Endodermal cell (in vitro differentiated cells): Measurements from ENCODE around the gene MMEL1. TPM values are rescaled to one million over a fixed set of nuclear protein-coding genes. Genes with fewer than 3 reads are reported as not detected.

Source experiments
- DNase-seq: peaks from one replicate; pipeline ENCODE4 v3.0.0-alpha.2; 2017
- H3K27ac ChIP-seq: 2 replicates; pipeline ENCODE4 v1.5.1; 2013; ENCODE audit warnings: mild to moderate bottlenecking, low read depth, low read length, moderate library complexity
- H3K27me3 ChIP-seq: 2 replicates; pipeline ENCODE4 v1.6.1; 2013; ENCODE audit warnings: mild to moderate bottlenecking, low read length, moderate library complexity; ENCODE audit not compliant: insufficient read depth, control insufficient read depth, poor library complexity, severe bottlenecking
- H3K36me3 ChIP-seq: 2 replicates; pipeline ENCODE4 v1.7.0; 2013; ENCODE audit warnings: mild to moderate bottlenecking, low read length, moderate library complexity; ENCODE audit not compliant: control insufficient read depth, insufficient read depth
- H3K4me1 ChIP-seq: one replicate; pipeline ENCODE4 v1.7.0; 2013; ENCODE audit warnings: low read length; ENCODE audit not compliant: control insufficient read depth, insufficient read depth
- H3K4me3 ChIP-seq: 2 replicates; pipeline ENCODE4 v1.5.1; 2013; ENCODE audit warnings: mild to moderate bottlenecking, low read length, moderate library complexity
- H3K9ac ChIP-seq: 2 replicates; pipeline ENCODE4 v1.6.1; 2013; ENCODE audit warnings: mild to moderate bottlenecking, low read length, moderate library complexity; ENCODE audit not compliant: poor library complexity, severe bottlenecking; ENCODE audit errors: extremely low read depth
- H3K9me3 ChIP-seq: 2 replicates; pipeline ENCODE4 v1.6.1; 2013; ENCODE audit warnings: mild to moderate bottlenecking, low read length, moderate library complexity; ENCODE audit not compliant: control insufficient read depth
- H3K27ac Mint-ChIP-seq: 2 replicates; pipeline ENCODE4 v1.8.0; 2020; ENCODE audit warnings: mixed read lengths
- H3K27me3 Mint-ChIP-seq: 2 replicates; pipeline ENCODE4 v1.8.0; 2021; ENCODE audit warnings: mild to moderate bottlenecking, mixed read lengths; ENCODE audit not compliant: insufficient read depth
- H3K36me3 Mint-ChIP-seq: 2 replicates; pipeline ENCODE4 v1.8.0; 2020; ENCODE audit warnings: low read depth, mixed read lengths
- H3K4me1 Mint-ChIP-seq: 2 replicates; pipeline ENCODE4 v1.8.0; 2020; ENCODE audit warnings: mixed read lengths
- H3K4me3 Mint-ChIP-seq: 2 replicates; pipeline ENCODE4 v1.8.0; 2020; ENCODE audit warnings: mild to moderate bottlenecking, moderate library complexity, mixed read lengths
- H3K9me3 Mint-ChIP-seq: 2 replicates; pipeline ENCODE4 v1.8.0; 2020; ENCODE audit warnings: mild to moderate bottlenecking, mixed read lengths
- WGBS, 2 experiments: methylation state at CpG; one replicate each; pipeline versions ENCODE4 v1.1.5 to v1.1.7; 2013; ENCODE audit warnings: missing lambda C conversion rate in 2 of 2, mixed read lengths in 1 of 2; ENCODE audit not compliant: insufficient coverage in 1 of 2, insufficient read length in 1 of 2; 5-methylcytosine and 5-hydroxymethylcytosine counted together
- total RNA-seq, 2 donors: library from RNA; stranded (reverse); fragmentation: NEBNext Ultra II Directional in 1 of 2; extraction: Animal tissue kit (Norgen Biotek cat#: 25700) in 1 of 2; gene quantifications; 2 replicates in 1 of 2; 3 replicates in 1 of 2; pipeline ENCODE4 v1.2.1, GENCODE V29; 2021
- TF ChIP-seq, protein P1 (sequence below): fragments of 200-600 bp; sonication (generic); conservative IDR thresholded peaks from 2 replicates; pipeline ENCODE4 v1.5.0; 2021; ENCODE audit warnings: antibody characterized with exemption, mild to moderate bottlenecking

MMEL1 gene
- total RNA-seq, 2 donors from 2014 or later: 0.42 TPM; not detected in 1

DNA sequence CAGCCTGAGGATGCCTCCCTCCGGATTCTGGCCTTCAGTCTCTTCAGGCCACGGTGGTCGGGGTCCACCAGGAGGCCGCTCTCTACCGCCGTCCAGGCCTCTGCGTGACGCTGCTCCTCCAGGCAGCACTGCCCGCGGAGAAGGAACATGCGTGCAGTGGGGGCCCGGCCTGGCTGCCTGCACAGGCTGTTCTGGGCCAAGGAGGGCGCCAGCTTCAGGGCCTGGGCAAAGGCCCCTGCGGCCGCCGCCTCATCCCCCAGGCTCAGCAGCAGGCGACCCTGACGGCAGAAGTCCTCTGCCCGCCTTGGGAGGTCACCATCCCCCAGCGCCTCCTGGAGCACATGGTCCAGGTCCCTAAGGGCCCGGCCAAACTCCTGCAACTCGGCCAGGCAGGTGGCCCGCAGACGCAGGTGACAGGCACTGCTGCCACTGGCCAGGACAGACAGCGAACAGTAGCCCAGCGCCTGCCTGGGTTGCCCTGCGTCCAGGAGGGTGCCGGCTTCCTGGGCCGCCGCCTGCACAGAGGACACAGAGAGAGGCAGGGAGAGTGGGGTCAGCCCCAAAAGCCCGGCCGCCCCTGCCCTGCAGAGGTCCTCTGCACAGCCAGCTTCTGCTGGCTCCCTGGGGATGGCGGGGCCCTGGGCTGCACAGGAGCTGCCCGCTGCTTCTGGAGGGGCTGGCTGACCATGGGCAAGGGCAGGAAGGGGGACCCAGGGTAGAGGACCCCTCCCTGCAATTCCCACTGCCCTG is 8.7 kb upstream of the MMEL1 start:
- Mint-ChIP-seq H3K4me3 (peak overlapping the region; percentile 73), H3K4me1 (peaks cover 3% of the 10 kb centered on the region), H3K9me3 (peaks cover 16% of the 10 kb centered on the region), H3K27me3 (peaks cover 42% of the 10 kb centered on the region), H3K27ac (no peak overlapping the region), H3K36me3 (no peaks in the 10 kb centered on the region)
- peak; percentile 61 for DNase-seq
- no peak overlapping the region for H3K27ac ChIP-seq
- peaks cover 19% of the 10 kb centered on the region for H3K9me3 ChIP-seq
- WGBS, 2 experiments: 92 to 93% methylated on average over 24 to 34 of the region's 34 CpGs
- no peaks in the 10 kb centered on the region for H3K4me1 ChIP-seq
- TF ChIP-seq, protein P1, sequence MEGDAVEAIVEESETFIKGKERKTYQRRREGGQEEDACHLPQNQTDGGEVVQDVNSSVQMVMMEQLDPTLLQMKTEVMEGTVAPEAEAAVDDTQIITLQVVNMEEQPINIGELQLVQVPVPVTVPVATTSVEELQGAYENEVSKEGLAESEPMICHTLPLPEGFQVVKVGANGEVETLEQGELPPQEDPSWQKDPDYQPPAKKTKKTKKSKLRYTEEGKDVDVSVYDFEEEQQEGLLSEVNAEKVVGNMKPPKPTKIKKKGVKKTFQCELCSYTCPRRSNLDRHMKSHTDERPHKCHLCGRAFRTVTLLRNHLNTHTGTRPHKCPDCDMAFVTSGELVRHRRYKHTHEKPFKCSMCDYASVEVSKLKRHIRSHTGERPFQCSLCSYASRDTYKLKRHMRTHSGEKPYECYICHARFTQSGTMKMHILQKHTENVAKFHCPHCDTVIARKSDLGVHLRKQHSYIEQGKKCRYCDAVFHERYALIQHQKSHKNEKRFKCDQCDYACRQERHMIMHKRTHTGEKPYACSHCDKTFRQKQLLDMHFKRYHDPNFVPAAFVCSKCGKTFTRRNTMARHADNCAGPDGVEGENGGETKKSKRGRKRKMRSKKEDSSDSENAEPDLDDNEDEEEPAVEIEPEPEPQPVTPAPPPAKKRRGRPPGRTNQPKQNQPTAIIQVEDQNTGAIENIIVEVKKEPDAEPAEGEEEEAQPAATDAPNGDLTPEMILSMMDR: peak; percentile 38
- no peaks in the 10 kb centered on the region for H3K36me3 ChIP-seq
- peak overlapping the region; percentile 78 for H3K4me3 ChIP-seq
- H3K27me3 ChIP-seq: no peaks in the 10 kb centered on the region
- no peak overlapping the region for H3K9ac ChIP-seq

DNA sequence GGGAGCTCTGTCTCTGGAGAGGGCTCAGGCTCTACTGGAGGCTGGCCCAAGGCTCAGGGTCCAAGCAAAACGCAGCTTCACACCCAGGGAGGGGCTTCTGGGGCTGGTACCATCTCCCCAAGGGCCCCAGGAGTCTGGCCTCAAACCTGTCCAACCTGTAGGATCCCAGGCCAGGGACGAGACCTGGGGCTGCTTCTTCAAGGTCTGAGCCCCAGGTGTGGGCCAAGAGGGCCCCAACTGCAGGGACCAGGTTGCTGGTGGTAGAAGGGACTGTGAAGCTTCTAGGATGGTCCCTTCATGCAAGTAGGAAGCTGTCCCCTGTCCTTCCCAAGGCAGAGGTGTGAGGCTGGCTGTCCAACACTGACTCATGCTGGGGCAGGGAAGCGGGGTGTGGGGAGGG is 7.8 kb upstream of the MMEL1 start:
- DNase-seq: no peak
- Histone ChIP-seq H3K27me3 (no peaks in the 10 kb centered on the region), H3K36me3 (no peaks in the 10 kb centered on the region), H3K9ac (no peak overlapping the region), H3K27ac (no peak overlapping the region), H3K9me3 (peaks cover 13% of the 10 kb centered on the region), H3K4me1 (no peaks in the 10 kb centered on the region), H3K4me3 (no peak overlapping the region)
- TF ChIP-seq, protein P1: no peak
- H3K36me3 Mint-ChIP-seq: no peaks in the 10 kb centered on the region
- H3K4me1 Mint-ChIP-seq: peaks cover 3% of the 10 kb centered on the region
- H3K27me3 Mint-ChIP-seq: peaks cover 51% of the 10 kb centered on the region
- H3K27ac Mint-ChIP-seq: no peak overlapping the region
- H3K4me3 Mint-ChIP-seq: no peak overlapping the region
- peaks cover 19% of the 10 kb centered on the region for H3K9me3 Mint-ChIP-seq
- WGBS, 2 experiments: 61 to 70% methylated on average over 2 to 3 of the region's 3 CpGs

DNA sequence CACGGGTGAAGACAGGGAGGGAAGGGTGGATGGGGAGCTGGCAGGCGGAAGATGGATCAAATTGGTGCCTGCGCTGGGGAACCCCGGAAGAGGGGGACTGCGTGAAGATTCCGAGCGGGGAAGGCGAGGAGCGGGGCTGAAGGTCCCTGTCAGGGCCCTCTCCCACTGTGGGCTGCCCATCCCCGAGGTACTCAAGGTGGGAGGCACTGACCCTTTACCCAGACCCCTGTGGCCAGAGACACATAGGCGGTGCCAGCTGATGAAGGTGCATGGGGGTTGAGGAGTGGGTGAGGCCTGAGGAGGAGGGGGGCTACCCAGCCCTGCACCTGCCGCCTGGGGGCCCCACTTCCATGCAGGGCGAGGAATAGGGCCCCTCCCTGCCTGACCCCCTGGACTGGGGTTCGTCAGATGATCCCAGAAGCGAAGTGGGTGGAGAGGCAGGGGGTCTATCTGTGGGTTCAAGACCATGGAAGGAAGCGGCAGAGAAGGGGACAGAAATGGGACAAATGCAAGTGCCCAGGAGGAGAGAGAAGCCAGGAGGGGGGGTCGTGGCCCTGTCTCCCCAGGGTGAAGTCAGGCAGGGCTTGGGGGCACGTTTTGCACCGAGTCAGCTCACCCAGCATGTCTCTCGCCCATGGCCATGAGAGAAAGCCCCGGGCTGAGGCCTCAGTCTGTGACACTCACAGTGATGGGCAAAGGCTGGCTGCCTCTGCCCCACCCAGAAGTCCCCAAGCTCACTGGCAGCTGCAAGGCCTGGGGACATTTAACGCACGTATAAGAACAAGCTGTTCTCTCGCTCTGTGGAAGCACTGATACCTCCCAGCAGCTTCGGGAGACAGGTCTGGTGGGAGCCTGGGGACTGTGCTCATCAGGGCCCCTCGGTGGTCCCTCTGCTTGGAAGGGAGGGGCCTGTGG is 7.0 kb upstream of the MMEL1 start:
- TF ChIP-seq, protein P1: no peak
- Histone ChIP-seq H3K4me3 (no peak overlapping the region), H3K27me3 (no peaks in the 10 kb centered on the region), H3K36me3 (no peaks in the 10 kb centered on the region), H3K9me3 (peaks cover 13% of the 10 kb centered on the region), H3K27ac (no peak overlapping the region), H3K9ac (no peak overlapping the region), H3K4me1 (no peaks in the 10 kb centered on the region)
- peaks cover 50% of the 10 kb centered on the region for H3K27me3 Mint-ChIP-seq
- peaks cover 19% of the 10 kb centered on the region for H3K9me3 Mint-ChIP-seq
- H3K4me3 Mint-ChIP-seq: no peak overlapping the region
- no peak for DNase-seq
- WGBS, 2 experiments: 85 to 86% methylated on average over 17 to 26 of the region's 26 CpGs
- H3K36me3 Mint-ChIP-seq: no peaks in the 10 kb centered on the region
- H3K4me1 Mint-ChIP-seq: peaks cover 3% of the 10 kb centered on the region
- no peak overlapping the region for H3K27ac Mint-ChIP-seq
